NT2/D1 (cell line): Measurements from ENCODE around the gene ELMOD3.

Experiments
- DNase-seq: peaks from one replicate; pipeline ENCODE4 v3.0.0-alpha.2; 2011; ENCODE audit warnings: low read depth, low spot score
- H3K27me3 ChIP-seq: 2 replicates; pipeline ENCODE4 v1.6.0; 2011; ENCODE audit warnings: mild to moderate bottlenecking; ENCODE audit not compliant: insufficient read length, insufficient read depth
- H3K36me3 ChIP-seq: 2 replicates; pipeline ENCODE4 v1.6.1; 2011; ENCODE audit warnings: mild to moderate bottlenecking, low read length, mixed read lengths; ENCODE audit not compliant: insufficient read depth, insufficient read length
- H3K4me1 ChIP-seq: 2 replicates; pipeline ENCODE4 v1.5.1; 2011; ENCODE audit not compliant: insufficient read depth, insufficient read length
- H3K4me3 ChIP-seq: 2 replicates; pipeline ENCODE4 v1.5.1; 2011; ENCODE audit warnings: low read depth; ENCODE audit not compliant: insufficient read length
- H3K9ac ChIP-seq: 2 replicates; pipeline ENCODE4 v1.6.0; 2011; ENCODE audit warnings: low read depth; ENCODE audit not compliant: insufficient read length
- H3K9me3 ChIP-seq: 2 replicates; pipeline ENCODE4 v1.5.1; 2011; ENCODE audit warnings: mild to moderate bottlenecking, low read length; ENCODE audit not compliant: insufficient read depth
- SUZ12 ChIP-seq: IDR thresholded peaks from 2 replicates; pipeline ENCODE4 v1.6.1; 2011; ENCODE audit not compliant: insufficient read length, insufficient read depth; ENCODE audit errors: extremely low read depth
- YY1 ChIP-seq: IDR thresholded peaks from 2 replicates; pipeline ENCODE4 v1.6.1; 2011; ENCODE audit not compliant: insufficient read length, insufficient read depth
- ZNF274 ChIP-seq: IDR thresholded peaks from 2 replicates; pipeline ENCODE4 v1.6.1; 2011; ENCODE audit warnings: mild to moderate bottlenecking, low read depth, low read length

The ELMOD3 gene

DNA sequence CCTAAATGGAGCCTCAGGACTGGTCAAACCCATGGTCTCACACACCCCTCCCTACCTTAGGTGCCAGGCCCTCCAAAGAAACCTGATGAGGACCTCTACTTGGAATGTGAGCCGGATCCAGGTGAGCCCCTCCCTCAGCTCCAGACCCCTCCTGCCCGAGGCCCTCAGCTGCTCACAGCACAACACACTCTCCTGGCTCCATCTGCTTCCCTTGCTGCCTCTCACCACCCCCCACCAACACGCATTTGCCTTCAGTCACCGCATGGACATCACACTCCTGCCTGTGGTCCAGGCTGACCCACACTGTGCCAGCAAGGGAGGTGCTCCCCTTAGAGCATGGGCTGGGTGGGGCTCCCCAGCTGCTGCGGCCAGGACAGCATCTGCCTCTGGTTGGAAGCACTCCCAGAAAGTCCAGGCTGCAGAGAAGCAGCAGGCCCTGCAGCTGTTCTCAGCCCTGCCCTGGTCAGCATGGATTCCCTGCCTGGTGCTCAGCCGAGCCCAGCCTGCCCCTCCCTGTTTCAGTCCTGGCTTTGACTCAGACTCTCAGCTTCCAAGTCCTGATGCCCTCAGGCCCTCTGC, 79.0 kb downstream of the ELMOD3 start:
- Histone ChIP-seq H3K9ac (peak overlapping the region; percentile 2), H3K4me1 (peaks cover 43% of the 10 kb centered on the region), H3K36me3 (no peaks in the 10 kb centered on the region), H3K4me3 (no peak overlapping the region), H3K9me3 (no peaks in the 10 kb centered on the region), H3K27me3 (no peaks in the 10 kb centered on the region)
- DNase-seq, result no peak
- TF ChIP-seq YY1 (no peak), SUZ12 (no peak), ZNF274 (no peak)

DNA sequence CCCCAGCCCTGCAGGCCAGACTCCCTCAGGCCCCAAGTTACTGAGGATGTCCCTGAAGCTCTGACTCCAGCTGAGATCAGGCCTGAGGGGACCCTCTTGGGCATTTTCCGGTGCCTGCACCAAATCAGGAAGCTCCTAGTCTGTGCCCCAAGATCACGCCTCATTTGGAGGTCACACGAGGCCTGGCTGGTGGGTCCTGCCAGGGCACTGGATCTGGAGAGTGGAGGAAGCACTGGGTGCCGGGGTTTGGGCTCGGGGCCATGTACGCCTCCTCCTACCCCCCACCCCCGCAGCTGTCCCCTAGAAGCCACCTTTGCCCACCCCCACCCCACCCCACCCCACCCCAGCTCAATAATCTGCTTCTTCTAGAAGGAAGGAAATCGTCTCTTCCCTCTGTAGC, 80.1 kb downstream of the ELMOD3 start:
- Histone ChIP-seq H3K36me3 (no peaks in the 10 kb centered on the region), H3K9ac (no peak overlapping the region), H3K27me3 (no peaks in the 10 kb centered on the region), H3K4me3 (no peak overlapping the region), H3K9me3 (no peaks in the 10 kb centered on the region), H3K4me1 (peaks cover 41% of the 10 kb centered on the region)
- no peak for DNase-seq
- no peak for TF ChIP-seq ZNF274

DNA sequence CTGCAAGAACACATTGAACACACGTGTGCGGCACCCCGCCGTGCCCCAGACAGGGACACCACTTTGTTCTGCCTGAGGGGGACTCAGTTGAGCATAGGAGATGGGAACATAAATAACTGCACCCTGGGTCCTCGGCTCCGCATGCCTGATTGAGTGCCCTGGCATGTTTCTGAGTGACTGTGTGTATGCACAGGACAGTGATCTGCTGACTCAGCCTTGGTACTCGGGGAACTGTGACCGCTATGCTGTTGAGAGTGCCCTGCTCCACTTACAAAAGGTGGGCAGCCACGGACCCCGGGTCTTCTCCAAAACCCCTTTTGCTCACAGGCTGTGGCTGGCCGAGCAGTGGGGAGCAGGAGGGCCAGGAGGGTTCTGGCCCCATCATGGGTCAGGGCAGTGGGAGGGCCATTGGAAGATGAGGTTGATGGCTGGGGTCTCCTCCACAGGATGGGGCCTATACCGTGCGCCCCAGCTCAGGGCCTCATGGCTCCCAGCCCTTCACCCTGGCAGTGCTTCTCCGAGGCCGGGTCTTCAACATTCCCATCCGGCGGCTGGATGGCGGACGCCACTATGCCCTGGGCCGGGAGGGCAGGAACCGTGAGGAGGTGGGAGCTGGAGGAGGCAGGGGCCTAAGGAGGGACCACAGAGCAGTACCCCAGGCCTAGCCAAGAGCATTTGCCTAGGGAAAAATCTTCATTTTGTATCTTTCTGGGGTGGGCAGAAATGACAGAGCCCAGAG, 80.8 kb downstream of the ELMOD3 start:
- DNase-seq, result no peak
- H3K4me1 ChIP-seq, result peaks cover 35% of the 10 kb centered on the region
- no peak overlapping the region for H3K4me3 ChIP-seq
- no peak for TF ChIP-seq YY1
- TF ChIP-seq ZNF274, result no peak
- TF ChIP-seq SUZ12, result no peak
- H3K9ac ChIP-seq, result peak overlapping the region; percentile 4
- no peaks in the 10 kb centered on the region for H3K36me3 ChIP-seq
- no peaks in the 10 kb centered on the region for H3K27me3 ChIP-seq
- no peaks in the 10 kb centered on the region for H3K9me3 ChIP-seq

DNA sequence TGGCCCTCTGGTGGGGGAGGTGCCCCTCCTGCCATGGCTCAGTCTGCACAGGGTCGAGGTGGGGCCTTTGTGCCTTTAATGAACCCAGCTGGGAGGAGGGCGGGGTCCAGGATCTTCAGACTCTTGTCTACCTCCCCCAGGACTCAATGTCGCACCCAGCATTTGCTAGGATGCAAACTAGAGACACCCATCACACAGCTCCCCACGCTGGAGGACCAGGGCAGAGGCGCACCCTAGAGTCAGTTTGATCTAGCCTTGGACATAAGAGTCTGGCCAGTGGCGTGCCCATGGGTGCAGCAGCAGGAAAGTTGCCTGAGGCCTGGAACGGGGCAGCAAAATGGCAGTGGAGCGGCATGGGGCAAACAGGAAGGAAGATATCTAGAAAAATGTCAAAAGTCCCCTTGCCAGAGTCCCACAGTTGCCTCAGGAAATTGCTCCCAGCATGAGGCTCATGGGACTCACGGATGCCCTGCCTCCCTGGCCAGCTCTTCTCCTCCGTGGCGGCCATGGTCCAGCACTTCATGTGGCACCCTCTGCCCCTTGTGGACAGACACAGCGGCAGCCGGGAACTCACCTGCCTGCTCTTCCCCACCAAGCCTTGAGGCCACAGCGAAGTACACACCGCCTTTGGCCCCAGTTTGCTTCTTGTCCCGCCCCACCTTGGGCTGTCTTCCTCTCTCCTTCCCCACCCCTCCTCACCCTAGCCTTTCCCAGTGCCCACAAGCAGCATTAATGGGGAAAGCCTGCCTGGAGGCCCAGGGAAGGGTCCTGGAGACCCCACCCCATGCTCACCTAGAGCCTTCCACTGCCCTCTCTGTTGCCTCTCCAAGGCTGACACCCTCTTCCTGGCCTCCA, 81.6 kb downstream of the ELMOD3 start:
- peaks cover 32% of the 10 kb centered on the region for H3K4me1 ChIP-seq
- H3K4me3 ChIP-seq, result no peak overlapping the region
- no peaks in the 10 kb centered on the region for H3K27me3 ChIP-seq
- H3K9ac ChIP-seq, result peak overlapping the region; percentile 4
- no peaks in the 10 kb centered on the region for H3K9me3 ChIP-seq
- H3K36me3 ChIP-seq, result no peaks in the 10 kb centered on the region
- TF ChIP-seq SUZ12 (no peak), ZNF274 (no peak), YY1 (no peak)
- DNase-seq, result no peak

DNA sequence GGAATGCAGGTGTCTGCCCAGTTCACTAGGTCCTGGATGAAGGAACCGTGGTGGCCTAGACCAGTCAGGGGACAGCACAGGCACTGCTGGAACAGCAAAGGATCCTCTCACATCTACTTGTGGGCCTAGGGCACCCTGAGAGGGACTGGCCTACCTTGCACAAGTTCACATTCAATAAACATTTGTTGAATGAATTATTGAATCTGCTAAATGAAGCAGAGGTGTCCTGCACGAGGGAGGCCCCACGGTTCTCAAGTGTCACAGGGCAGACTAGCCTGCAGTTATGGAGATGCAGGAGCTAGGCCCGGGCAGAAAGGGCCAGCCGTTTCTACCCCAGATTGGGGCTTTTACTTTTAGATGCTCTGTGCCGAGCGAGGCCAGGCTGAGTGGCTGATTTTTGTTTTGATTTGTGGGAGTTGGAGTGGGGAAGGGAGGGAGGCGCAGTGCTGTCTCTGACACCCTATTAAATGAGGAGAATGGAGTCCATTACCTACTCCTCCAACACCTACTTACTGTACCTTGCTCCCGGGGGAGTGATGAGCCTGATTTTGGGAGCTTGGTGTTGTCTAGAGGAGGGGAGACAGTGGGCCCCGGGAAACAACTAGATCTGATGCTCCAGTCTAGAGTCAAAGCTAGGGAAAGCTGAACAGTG, 82.4 kb downstream of the ELMOD3 start:
- peaks cover 32% of the 10 kb centered on the region for H3K4me1 ChIP-seq
- H3K9me3 ChIP-seq, result no peaks in the 10 kb centered on the region
- peak overlapping the region; percentile 12 for H3K4me3 ChIP-seq
- no peak for TF ChIP-seq YY1
- no peak for TF ChIP-seq ZNF274
- no peak for TF ChIP-seq SUZ12
- no peaks in the 10 kb centered on the region for H3K27me3 ChIP-seq
- no peak for DNase-seq
- H3K9ac ChIP-seq, result peak overlapping the region; percentile 64
- H3K36me3 ChIP-seq, result no peaks in the 10 kb centered on the region

DNA sequence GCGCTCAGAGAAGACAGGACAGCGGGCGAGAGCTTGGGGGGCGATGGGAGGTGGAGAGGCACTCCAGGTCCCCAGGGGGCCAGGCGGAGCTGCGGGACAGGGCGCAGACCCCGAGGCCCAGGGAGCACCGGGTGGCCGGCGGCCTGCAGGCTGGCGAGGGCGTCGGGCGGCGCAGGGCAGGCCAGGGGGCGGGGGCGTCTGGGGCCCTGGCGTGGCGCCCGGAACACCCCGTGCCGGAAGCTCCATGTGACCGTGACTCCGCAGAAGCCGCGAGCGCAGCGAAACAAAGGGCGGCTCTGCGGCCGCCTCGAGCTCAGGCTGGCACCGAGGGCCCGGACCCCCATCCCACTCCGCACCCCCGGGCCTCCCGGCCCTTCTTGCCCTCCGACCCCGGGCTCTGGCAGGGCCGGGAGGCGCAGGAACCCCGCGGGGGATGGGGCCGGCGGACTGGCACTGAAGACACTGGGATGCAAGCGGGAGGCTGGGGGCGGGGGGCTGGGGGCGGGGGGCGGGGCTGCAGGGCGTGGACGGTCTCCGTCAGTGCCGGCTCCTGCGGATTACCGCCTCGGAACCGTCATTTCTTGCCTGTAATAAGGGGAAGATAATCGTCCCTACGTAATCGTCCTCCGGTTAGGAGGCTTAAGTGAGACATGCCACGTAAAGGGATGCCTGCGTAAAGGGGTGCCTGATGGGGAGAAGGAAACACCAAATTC, 83.1 kb downstream of the ELMOD3 start:
- no peaks in the 10 kb centered on the region for H3K36me3 ChIP-seq
- no peak for TF ChIP-seq SUZ12
- TF ChIP-seq ZNF274, result no peak
- TF ChIP-seq YY1, result no peak
- peak overlapping the region; percentile 74 for H3K9ac ChIP-seq
- no peak for DNase-seq
- H3K4me3 ChIP-seq, result peak overlapping the region; percentile 30
- peaks cover 32% of the 10 kb centered on the region for H3K4me1 ChIP-seq
- no peaks in the 10 kb centered on the region for H3K27me3 ChIP-seq
- no peaks in the 10 kb centered on the region for H3K9me3 ChIP-seq
